Activated CD4-positive, alpha-beta T cell treated with anti-CD3 and anti-CD28 coated beads, Interleukin-2, amount 10 ng/mL, durations not matched to agents 7 days and 5 days (primary cell): ENCODE measurements around the gene CYYR1. TPM values are rescaled to one million over a fixed set of nuclear protein-coding genes. Genes with fewer than 3 reads are reported as not detected.

Experiments used
- CTCF ChIA-PET: fragments of 350-600 bp; sonication (Branson Sonifier 250); formaldehyde crosslinking; loops from one replicate; lab custom pipeline; 2021; ENCODE audit warnings: antibody characterized with exemption; lab: Charles Lee
- POLR2A ChIA-PET: fragments of 350-600 bp; sonication (Branson Sonifier 250); formaldehyde crosslinking; loops from one replicate; lab custom pipeline; 2021; ENCODE audit warnings: antibody characterized with exemption; lab: Charles Lee
- DNase-seq: peaks from one replicate; pipeline ENCODE4 v3.0.0-alpha.2; 2020
- H3K27ac Mint-ChIP-seq: one replicate; pipeline ENCODE4 v1.8.0; 2021; ENCODE audit warnings: mild to moderate bottlenecking, moderate library complexity, mixed read lengths
- H3K27me3 Mint-ChIP-seq: one replicate; pipeline ENCODE4 v1.8.0; 2021; ENCODE audit warnings: mixed read lengths
- H3K36me3 Mint-ChIP-seq: one replicate; pipeline ENCODE4 v1.8.0; 2021; ENCODE audit warnings: low read depth, mixed read lengths
- H3K4me1 Mint-ChIP-seq: one replicate; pipeline ENCODE4 v1.8.0; 2021; ENCODE audit warnings: mixed read lengths
- H3K4me3 Mint-ChIP-seq: one replicate; pipeline ENCODE4 v1.8.0; 2021; ENCODE audit warnings: mild to moderate bottlenecking, moderate library complexity, mixed read lengths
- H3K9me3 Mint-ChIP-seq: one replicate; pipeline ENCODE4 v1.8.0; 2021; ENCODE audit warnings: mixed read lengths
- total RNA-seq, 2 experiments: library from RNA; stranded (reverse); gene quantifications; one replicate each; pipeline ENCODE4 v1.2.3, GENCODE V29; 2021

CYYR1 gene
- total RNA-seq, 2 experiments from 2014 or later = not detected

- POLR2A ChIA-PET = no interaction called here
- Mint-ChIP-seq H3K9me3 (peaks cover 5% of the 10 kb centered on the region), H3K36me3 (no peaks in the 10 kb centered on the region)
Measured at GRCh38 chr21:26503414-26503813, 69.7 kb downstream of the CYYR1 start.

GRCh38 chr21:26501495-26502021 lies 71.5 kb downstream of the CYYR1 start:
- Mint-ChIP-seq H3K36me3 (no peaks in the 10 kb centered on the region), H3K27me3 (no peaks in the 10 kb centered on the region), H3K4me1 (no peaks in the 10 kb centered on the region), H3K9me3 (peaks cover 6% of the 10 kb centered on the region), H3K27ac (no peak overlapping the region), H3K4me3 (no peak overlapping the region)
- ChIA-PET POLR2A (no interaction called here), CTCF (no interaction called here)
- DNase-seq = no peak

More at GRCh38 chr21:26503414-26503813, 69.7 kb downstream of the CYYR1 start:
- DNase-seq = no peak
- CTCF ChIA-PET = no interaction called here
- Mint-ChIP-seq H3K27me3 (peaks cover 1% of the 10 kb centered on the region), H3K27ac (no peak overlapping the region), H3K4me3 (no peak overlapping the region), H3K4me1 (no peaks in the 10 kb centered on the region)

GRCh38 chr21:26499495-26499894 lies 73.6 kb downstream of the CYYR1 start:
- Mint-ChIP-seq H3K27me3 (no peaks in the 10 kb centered on the region), H3K4me1 (no peaks in the 10 kb centered on the region), H3K4me3 (no peak overlapping the region), H3K36me3 (no peaks in the 10 kb centered on the region), H3K9me3 (peaks cover 9% of the 10 kb centered on the region), H3K27ac (no peak overlapping the region)
- ChIA-PET POLR2A (no interaction called here), CTCF (no interaction called here)
- DNase-seq = no peak

- CTCF ChIA-PET = no interaction called here
- peaks cover 6% of the 10 kb centered on the region for H3K9me3 Mint-ChIP-seq
- no peak overlapping the region for H3K4me3 Mint-ChIP-seq
- no peak for DNase-seq
- H3K27ac Mint-ChIP-seq = no peak overlapping the region
- H3K27me3 Mint-ChIP-seq = no peaks in the 10 kb centered on the region
- H3K36me3 Mint-ChIP-seq = no peaks in the 10 kb centered on the region
- POLR2A ChIA-PET = no interaction called here
- H3K4me1 Mint-ChIP-seq = no peaks in the 10 kb centered on the region
Measured at GRCh38 chr21:26495283-26495849, 77.7 kb downstream of the CYYR1 start.

GRCh38 chr21:26491663-26492062 lies 81.4 kb downstream of the CYYR1 start:
- Mint-ChIP-seq H3K9me3 (peaks cover 3% of the 10 kb centered on the region), H3K36me3 (no peaks in the 10 kb centered on the region), H3K4me1 (no peaks in the 10 kb centered on the region), H3K27me3 (no peaks in the 10 kb centered on the region), H3K4me3 (no peak overlapping the region), H3K27ac (no peak overlapping the region)
- ChIA-PET POLR2A (no interaction called here), CTCF (no interaction called here)
- no peak for DNase-seq

- no peak overlapping the region for H3K27ac Mint-ChIP-seq
- H3K4me3 Mint-ChIP-seq = no peak overlapping the region
- no peaks in the 10 kb centered on the region for H3K27me3 Mint-ChIP-seq
- CTCF ChIA-PET = no interaction called here
- no peaks in the 10 kb centered on the region for H3K36me3 Mint-ChIP-seq
- no peak for DNase-seq
- POLR2A ChIA-PET = no interaction called here
- peaks cover 3% of the 10 kb centered on the region for H3K9me3 Mint-ChIP-seq
- H3K4me1 Mint-ChIP-seq = no peaks in the 10 kb centered on the region
Measured at GRCh38 chr21:26490771-26491170, 82.3 kb downstream of the CYYR1 start.

- no peaks in the 10 kb centered on the region for H3K4me1 Mint-ChIP-seq
- no peak overlapping the region for H3K27ac Mint-ChIP-seq
- CTCF ChIA-PET = no interaction called here
Measured at GRCh38 chr21:26489781-26490180, 83.3 kb downstream of the CYYR1 start.

GRCh38 chr21:26487981-26488480 lies 85.1 kb downstream of the CYYR1 start:
- no peak for DNase-seq
- H3K36me3 Mint-ChIP-seq = no peaks in the 10 kb centered on the region
- H3K4me1 Mint-ChIP-seq = no peaks in the 10 kb centered on the region
- H3K9me3 Mint-ChIP-seq = no peaks in the 10 kb centered on the region
- H3K27me3 Mint-ChIP-seq = no peaks in the 10 kb centered on the region
- H3K4me3 Mint-ChIP-seq = no peak overlapping the region
- ChIA-PET POLR2A (no interaction called here), CTCF (no interaction called here)
- H3K27ac Mint-ChIP-seq = no peak overlapping the region

More at GRCh38 chr21:26489781-26490180, 83.3 kb downstream of the CYYR1 start:
- Mint-ChIP-seq H3K4me3 (no peak overlapping the region), H3K36me3 (no peaks in the 10 kb centered on the region), H3K27me3 (no peaks in the 10 kb centered on the region), H3K9me3 (peaks cover under 1% of the 10 kb centered on the region)
- POLR2A ChIA-PET = no interaction called here
- DNase-seq = no peak

GRCh38 chr21:26473471-26473870 lies 99.6 kb downstream of the CYYR1 start:
- Mint-ChIP-seq H3K27me3 (no peaks in the 10 kb centered on the region), H3K4me3 (no peak overlapping the region), H3K9me3 (no peaks in the 10 kb centered on the region), H3K27ac (no peak overlapping the region), H3K4me1 (peaks cover 7% of the 10 kb centered on the region), H3K36me3 (no peaks in the 10 kb centered on the region)
- CTCF ChIA-PET = interaction anchor here (0.6 kb wide), 1 partner anchor 32 kb away, joined by 3 read pairs; no protein-coding TSS in a partner anchor
- no peak for DNase-seq
- POLR2A ChIA-PET = no interaction called here

- no peak for DNase-seq
- ChIA-PET CTCF (no interaction called here), POLR2A (no interaction called here)
- Mint-ChIP-seq H3K4me1 (peaks cover 7% of the 10 kb centered on the region), H3K36me3 (no peaks in the 10 kb centered on the region), H3K4me3 (no peak overlapping the region), H3K27ac (no peak overlapping the region), H3K9me3 (no peaks in the 10 kb centered on the region), H3K27me3 (no peaks in the 10 kb centered on the region)
Measured at GRCh38 chr21:26471099-26471471, 102.0 kb downstream of the CYYR1 start.

GRCh38 chr21:26470351-26471098 lies 102.6 kb downstream of the CYYR1 start:
- Mint-ChIP-seq H3K4me1 (peaks cover 7% of the 10 kb centered on the region), H3K27me3 (no peaks in the 10 kb centered on the region), H3K9me3 (no peaks in the 10 kb centered on the region), H3K4me3 (no peak overlapping the region), H3K27ac (no peak overlapping the region), H3K36me3 (no peaks in the 10 kb centered on the region)
- no peak for DNase-seq
- CTCF ChIA-PET = no interaction called here
- POLR2A ChIA-PET = no interaction called here

- DNase-seq = no peak
- ChIA-PET CTCF (no interaction called here), POLR2A (no interaction called here)
- no peak overlapping the region for H3K4me3 Mint-ChIP-seq
- H3K9me3 Mint-ChIP-seq = no peaks in the 10 kb centered on the region
- no peaks in the 10 kb centered on the region for H3K36me3 Mint-ChIP-seq
- peaks cover 7% of the 10 kb centered on the region for H3K4me1 Mint-ChIP-seq
- H3K27me3 Mint-ChIP-seq = no peaks in the 10 kb centered on the region
- H3K27ac Mint-ChIP-seq = no peak overlapping the region
Measured at GRCh38 chr21:26469789-26470188, 103.3 kb downstream of the CYYR1 start.

- Mint-ChIP-seq H3K9me3 (no peaks in the 10 kb centered on the region), H3K36me3 (no peaks in the 10 kb centered on the region), H3K4me1 (no peaks in the 10 kb centered on the region), H3K4me3 (no peak overlapping the region), H3K27me3 (no peaks in the 10 kb centered on the region), H3K27ac (no peak overlapping the region)
- DNase-seq = no peak
- POLR2A ChIA-PET = no interaction called here
- CTCF ChIA-PET = no interaction called here
Measured at GRCh38 chr21:26465916-26466315, 107.2 kb downstream of the CYYR1 start.
